GM18499 (cell line): ENCODE measurements around the gene FADS6.

Experiments
- ATAC-seq: cut with Tn5 transposase; IDR thresholded peaks from one replicate; pipeline ENCODE4 v1.9.1; 2021; ENCODE audit warnings: moderate number of reproducible peaks; ENCODE audit not compliant: insufficient read depth, unreplicated experiment

The FADS6 gene

DNA sequence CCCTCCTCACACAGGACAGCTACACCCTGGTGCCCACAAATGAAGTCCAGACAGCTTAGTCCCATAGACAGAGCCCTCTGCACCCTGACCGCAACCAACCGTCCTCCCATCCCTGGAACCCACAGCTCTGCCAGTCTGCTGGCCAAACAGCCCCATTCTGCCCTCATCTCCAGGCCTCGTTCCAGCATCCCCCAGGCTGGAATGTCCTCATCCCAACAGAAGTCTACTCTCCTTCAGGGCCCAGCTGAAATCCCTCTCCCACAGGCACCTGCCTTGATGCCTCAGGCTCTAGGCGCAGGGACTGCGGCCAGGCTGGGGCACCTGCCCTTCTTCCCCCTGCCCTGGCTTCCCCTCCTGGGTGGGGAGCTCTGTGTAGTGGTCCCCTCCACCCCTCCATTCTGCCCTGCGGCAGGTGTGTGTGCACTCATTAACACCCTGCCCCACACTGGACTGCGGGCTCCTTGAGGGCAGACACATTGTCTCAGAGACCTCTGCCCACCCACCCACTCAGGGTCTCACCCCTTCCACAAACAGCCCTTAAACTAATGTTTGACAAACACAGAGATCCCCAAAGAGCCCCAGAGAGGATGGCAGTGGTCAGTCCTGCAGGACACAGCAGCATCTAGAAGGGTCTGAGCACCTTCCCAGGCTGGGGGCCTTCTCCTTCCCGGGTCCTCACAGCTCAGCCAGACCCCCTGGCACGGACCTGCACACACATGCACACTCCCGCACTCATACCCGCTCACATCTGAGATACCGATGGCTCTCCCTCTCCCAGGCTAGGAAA is 34.6 kb downstream of the FADS6 start:
- ATAC-seq = no peak

DNA sequence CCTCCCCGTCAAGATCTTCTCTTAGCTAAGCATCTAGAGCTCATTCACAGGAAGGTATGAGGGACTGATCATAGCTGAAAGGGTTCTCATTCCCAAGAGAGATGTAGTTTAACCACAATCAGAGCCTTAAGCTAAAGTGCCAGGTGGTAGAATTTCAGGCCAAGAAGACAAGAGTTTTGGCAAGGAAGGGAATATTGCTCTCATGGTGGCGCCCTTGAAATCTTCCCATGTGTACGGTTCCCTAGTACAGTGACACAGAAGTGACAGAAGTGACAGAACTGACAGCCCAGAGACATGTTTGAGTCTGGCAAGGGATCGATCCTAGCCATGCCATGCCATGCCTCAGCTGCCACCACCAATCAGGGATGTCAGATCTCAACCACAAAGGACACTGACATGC is 36.2 kb downstream of the FADS6 start:
- ATAC-seq = no peak

DNA sequence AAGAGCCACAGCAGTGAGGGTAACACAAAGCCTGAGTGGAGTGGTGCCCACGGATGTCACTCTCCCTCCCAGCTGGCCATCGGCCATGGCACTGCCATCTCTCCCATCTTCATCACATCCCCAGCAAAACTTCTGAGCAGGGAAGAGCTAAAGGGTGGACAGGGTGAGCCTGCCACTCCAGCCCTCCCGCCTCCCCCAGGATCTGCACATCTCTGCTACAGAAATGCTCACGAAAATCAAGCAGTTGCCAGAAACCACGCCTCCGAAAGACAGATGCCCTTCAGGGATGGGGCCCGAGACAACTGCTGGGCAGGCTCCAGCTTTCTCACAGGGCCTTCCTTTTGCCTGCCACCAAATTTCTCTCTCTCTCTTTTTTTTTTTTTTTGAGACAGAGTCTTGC is 37.3 kb downstream of the FADS6 start:
- no peak for ATAC-seq

DNA sequence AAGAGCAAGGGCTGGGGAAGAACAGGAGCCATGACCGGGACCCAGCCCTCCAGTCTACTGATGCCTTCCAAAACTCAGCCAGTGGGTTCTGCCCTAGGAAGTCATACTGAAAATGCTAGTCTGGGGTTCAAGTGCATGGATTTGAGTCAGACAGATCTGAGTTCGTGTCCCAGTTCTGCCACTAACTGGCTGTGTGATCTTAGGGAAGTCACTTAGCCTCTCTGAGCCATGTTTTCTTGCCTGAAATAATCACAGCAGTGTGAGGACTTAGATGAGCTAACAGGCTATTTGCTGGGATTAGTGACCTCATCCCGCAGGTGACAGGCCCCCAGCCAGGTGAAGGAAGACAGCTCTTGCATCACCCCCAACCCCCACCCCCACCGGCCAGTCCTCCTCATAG is 38.1 kb downstream of the FADS6 start:
- ATAC-seq = no peak

DNA sequence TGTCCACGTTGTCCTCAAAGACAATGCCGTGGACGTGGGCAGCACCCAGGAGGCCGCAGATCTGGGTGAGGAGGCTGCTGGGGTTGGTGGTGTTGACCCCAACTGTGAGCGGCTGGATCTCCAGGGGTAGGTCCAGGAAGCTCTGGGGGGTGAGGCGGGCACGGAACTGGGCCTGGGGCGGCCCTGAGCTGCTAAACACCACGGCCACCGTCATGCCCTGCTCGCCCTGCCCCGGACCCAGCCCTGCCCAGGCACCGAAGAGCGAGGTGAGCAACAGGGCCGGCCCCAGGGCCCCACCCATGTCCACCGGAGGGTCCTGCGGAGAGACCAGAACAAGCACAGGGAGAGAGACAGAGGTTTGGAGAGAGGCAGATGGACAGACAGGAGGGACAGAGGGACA is 38.6 kb downstream of the FADS6 start:
- no peak for ATAC-seq

DNA sequence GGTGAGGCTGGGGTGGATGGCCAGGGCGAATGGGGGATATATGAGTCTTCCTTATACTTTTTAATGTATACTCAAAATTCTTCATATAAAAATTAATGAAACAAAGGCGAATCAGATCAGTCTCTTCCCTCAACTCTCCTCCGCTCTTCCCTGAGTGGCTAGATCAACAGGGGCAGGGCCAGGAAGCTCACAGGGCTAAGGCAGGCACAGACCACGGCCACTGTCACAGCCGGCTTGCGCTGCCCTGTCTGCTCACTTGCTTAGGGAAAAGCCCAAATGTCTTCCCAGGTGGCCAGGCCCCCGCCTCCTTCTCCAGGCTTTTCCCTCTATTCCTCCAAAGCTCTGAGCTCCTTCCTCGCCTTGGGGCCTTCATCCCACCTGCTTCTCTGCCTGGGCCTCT is 39.8 kb downstream of the FADS6 start:
- no peak for ATAC-seq

DNA sequence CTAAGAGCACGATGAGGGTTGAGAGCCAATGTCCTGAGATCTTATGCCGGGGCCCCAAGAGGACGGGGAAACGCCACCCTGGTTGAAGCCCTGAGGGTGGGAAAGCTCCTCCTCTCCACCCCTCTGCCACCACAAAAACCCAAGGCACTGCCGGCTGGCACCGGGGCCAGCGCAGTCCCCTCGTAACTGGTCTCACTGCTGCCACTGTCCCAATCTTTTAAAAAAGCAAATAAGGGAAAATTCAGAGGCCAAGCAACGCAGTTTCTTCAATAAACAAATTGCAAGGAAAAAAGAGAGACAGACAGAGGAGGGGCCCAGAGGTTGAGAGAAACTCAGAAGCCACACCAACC is 40.4 kb downstream of the FADS6 start:
- ATAC-seq = no peak

DNA sequence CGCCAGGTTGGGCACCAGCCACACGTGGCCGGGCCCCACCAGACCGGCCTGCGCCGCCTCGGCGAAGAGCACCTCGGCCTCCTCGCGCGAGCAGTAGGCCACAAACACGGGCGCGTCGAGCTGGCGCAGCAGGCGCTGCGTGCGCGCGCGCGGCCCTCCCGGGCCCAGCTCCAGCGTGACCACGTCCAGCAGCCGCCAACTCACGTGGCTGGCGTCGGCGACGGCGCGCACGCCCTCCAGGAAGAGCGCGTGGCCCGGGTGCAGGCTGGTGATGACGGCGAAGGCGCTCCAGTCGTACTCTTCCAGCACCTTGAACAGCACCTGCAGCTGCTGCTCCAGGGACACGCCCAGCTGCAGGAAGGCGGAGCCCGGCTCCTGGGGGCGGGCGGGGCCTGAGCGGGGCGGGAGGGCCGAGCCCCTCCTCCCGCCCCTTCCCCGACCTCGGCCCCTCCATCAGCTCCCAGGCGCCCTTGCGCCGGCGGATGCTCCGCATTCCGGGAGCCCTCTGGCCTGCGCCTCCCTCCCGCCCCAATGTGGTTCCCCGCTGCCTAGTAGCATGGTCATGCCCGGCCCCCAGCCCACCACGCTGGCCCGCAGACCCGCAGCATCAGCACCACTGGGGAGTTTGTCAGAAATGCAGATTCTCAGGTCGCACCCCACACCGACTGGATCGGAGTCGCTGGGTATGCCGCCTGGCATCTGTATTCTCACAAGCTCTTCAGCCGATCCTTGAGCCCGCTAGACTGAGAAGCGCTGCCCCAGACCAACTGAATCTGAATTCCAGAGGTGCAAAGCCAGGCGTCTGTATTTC is 41.0 kb downstream of the FADS6 start:
- ATAC-seq = no peak

DNA sequence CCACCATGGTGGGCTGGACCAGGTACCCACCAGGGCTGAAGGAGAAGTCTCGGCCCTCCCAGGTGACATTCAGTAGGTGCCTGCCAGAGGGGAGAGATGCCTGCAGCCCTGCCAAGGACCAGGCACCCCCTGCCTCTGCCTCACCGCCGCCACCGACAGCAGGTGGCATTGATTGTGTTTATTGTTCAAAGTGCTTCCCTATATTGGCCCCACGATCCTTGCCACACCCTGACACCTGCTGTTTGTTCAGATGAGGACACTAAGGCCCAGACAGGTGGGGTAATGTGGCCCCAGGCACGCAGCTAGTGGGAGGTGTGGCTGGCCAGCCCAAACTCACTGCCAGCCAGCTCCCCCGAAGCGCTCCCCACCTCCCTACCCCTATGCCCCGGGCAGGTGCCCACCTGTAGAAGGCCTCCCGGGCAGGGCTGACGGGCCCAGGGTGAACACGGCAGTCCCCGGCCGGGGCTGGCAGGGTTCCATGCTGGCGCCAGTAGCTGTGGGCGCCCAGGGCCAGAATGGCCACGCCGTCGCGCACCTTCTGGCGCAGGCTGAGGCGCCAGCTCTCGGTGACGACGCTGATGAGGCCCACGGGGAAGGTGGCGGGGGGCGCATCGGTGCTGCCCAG is 41.7 kb downstream of the FADS6 start:
- ATAC-seq = no peak

DNA sequence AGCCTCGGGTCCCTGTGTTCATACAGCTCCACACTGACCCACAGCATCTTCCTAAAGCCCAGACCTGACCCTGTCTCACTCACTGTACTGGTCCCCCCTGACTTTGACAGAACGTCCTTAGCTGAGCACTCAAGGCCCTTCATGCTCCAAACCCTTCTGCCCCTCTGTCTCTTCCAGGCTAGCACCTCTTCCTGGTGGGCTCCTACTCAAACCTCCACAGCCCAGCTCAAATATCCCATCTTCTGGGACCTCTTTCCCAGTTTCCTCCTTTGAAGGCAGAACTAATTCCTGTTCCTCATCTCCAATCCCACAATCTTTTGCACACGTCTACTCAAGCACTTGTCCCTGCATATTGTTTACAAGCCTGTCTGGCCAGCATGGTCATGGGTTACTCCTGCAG is 42.5 kb downstream of the FADS6 start:
- no peak for ATAC-seq

DNA sequence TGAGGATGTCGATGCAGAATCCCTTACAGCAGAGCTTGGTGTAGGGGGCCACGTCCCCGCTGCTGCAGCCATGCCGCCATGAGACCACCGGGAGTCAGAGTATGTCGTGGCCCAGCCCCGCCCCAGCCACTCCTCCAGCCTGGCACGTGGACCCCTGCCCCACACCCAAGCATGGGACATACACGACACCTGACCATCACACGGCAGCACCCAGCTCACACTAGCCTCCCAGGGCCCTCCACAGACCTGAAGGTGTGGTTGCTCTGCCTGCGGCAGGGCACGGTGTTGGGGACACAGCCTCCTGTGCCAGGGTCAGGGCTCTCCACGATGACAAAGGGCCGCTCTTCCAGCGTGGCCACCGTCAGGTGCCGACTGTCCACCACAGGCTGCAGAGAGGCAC is 43.1 kb downstream of the FADS6 start:
- ATAC-seq = no peak

DNA sequence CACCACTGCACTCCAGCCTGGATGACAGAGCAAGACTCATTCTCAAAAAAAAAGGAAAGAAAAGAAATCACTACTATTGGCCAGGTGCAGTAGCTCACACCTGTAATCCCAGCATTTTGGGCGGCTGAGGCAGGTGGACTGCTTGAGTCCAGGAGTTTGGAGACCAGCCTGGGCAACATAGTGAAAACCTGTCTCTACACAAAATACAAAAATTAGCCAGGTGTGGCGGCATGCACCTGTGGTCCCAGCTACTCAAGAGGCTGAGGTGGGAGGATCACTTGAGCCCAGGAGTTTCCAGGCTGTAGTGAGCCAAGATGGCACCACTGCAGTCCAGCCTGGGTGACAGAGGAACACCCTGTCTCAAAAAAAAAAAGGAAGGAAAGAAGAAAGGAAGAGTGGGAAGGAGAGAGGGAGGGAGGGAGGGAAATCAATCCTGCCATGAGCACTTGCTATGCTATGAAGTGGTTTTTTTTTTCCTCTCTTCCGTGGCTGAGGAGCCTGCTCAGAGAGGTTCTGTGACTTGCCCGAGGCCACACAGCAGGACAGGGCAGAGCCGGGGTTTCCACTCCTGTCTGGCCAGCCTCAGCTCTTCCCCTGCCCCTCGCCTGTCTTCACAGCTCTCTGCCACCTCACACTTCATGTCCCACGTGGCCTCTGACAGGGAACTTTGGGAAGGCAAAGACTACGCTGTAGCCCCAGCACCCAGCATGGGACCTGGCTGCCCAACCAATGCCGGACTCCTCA is 44.6 kb downstream of the FADS6 start:
- no peak for ATAC-seq

DNA sequence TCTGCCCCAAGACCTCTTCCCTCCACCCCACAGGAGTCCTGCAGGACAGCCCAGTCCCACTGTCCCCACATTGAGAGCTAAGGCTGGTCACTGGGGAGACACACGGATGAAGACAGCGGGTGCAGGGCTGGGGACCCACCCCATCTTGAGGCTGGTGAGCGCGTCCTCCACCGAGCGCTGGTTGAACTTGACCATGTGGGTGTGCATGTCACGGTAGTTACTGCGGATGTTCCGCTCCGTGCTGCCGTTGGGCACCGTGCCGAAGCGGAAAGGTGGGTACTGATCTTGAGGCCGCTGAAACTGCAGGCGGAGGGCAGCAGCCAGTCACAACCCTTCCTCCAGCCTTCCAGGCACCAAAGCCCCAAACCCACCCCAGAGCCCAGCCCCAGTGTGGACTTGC is 46.8 kb downstream of the FADS6 start:
- ATAC-seq = no peak

DNA sequence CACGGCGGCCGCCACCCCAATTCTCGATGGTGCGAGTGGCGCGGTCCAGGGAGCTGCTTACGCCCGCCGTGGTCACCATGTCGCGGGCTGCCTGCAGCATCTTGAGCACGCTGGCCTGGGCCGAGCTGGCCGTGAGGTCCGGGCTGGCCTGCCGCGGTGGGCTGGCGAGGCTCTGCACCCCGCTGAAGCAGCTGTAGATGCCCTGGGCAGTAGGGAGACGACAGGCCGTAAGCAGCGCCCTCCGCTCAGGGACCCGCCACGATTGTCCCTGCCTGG is 50.1 kb downstream of the FADS6 start:
- ATAC-seq = no peak

DNA sequence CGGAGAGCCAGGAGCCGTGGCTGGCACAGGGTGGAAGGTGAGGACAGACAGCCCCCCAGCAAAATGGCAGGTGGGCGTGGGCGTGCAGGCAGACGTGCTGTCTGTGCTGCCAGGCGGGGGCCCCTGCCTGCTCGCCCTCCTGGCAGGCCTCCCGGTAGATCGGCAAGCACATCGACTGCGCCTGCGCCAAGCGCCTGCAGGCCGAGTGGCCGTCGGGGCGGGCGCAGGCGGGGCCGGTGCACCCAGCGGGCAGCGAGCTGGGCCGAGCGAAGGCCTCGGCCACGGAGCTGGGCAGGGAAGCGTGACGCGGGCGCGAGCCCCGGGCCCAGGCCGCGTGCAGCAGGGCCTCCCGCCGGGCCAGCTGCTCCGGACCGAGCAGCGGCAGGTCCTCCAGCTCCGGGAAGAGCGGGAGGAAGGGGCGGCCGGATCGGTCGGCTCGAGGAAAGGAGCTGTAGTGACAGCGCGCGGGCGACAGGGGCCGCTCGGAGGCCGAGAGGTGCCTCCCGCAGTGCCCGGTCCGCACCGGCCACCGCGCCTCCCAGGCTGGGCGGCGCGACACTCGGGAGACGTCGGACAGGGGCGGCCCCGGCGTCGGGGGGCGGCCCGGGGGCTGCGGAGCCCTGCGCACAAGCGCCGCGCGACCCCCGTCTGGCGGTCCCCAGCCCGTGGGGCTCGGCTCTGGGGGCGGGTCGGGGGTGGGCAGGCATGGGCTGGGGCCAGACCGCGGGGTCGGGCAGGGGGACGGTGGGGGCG is 50.7 kb downstream of the FADS6 start:
- ATAC-seq = no peak

DNA sequence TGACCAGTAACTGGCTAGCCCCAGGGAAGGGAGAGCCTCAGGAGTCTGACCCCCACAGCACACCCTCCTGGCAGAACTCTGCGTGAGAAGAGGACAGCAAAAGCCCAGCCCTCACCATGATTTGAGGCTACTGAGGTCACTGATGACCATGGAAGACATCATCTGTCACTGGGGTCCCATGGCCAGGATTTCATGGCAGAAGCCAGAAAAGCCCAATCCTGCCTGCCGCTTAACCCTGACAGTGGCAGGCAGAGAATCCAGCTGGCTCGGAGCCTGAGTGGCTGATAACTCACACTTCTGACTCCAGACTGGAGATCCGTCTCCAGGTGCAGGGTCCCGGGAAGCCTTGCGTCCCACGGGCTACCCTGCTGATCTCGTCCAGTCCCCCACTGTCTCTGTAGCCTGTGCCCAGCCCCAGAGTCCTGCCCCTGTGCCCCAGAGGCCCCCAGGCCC is 51.3 kb downstream of the FADS6 start:
- ATAC-seq = no peak

DNA sequence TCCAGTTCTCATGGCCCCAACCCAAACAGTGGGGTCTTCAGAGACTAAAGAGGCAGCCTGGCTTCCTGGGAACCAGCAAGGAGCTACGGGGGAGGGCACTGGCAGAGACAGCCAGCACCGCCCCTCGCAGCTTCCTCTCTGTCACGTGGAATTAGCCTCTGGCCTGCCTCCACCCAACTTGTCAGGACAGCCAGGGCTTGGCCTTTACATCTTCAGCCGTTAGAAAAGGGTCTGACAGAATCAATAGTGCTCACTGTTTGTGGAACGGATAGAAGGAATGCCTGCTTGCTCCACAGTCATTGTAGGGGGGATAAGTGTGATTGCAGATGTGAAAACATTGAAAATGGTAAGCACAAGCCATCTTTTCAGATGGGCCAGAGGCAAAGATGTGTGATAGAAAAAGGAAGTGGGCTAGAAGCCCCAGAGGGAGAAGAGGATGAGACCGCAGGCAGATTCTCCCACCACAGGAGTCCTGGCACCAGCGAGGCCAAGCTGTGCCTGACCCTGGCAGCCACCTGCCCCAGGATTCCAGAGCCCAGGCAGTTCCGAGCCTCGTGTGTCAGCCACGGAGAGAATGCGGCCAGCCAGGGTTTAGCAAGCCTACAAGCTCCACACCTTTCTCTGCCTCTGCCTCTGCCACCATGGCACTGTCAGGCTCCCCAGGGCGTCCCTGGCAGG is 52.3 kb downstream of the FADS6 start:
- no peak for ATAC-seq

DNA sequence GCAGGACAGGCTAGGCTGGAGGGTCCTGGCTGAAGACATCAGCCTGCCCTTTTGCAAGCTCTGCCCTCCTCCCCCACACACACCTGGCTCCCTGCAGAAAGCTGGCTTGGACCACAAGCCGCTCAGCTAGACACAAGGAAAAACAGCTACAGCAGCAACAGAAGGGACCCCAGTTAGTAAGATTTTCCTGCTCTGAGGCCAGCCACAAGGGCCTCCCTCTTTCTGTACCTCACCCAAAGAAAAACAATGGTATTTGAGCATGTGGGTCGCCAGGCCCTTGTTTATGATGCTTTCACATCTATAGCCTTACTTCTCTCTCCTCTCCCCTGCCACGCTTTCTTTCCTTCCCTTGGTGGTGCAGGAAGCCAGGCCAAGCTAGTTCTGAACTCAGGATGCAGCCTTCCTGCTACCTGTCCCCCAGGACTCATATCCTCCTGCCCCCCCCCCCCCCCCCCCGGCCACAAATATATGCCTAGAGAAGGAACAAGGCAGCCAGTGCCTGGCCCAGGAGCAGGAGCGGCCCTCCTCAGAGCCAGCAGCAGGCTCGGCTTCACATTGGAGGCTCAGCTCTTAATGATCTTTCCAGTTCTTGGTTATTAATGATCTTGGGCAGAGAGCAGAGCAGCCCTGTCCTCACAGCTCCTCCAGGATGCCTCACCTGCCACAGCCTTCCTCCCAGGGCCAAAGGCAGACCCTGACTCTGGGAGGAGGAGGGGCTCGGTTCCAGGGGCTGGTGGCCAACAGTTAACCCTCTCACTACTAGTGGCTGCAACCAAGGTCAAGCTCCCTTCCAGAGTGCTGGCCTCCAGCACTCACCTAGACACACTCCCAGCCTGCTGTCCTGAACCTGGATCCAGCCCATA is 53.2 kb downstream of the FADS6 start:
- ATAC-seq = no peak

DNA sequence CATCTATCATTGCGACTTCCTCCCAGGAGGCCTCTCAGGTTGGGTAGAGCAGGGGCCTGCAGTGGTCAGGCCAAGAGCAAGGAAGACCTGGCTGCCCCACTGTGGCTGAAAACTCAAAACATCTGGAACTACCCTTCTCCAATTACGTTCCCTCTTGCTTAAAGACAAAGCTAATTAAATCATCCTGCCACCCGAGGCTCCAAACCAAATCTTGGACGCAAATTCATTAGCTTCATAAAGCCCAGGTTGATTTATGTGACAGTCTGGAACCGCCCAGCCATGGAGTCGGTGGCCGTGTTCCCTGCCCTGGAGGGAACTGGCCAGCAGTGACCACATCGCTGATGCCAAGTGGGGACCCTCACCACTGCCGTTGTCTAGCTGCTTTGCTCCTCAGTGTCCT is 55.2 kb downstream of the FADS6 start:
- no peak for ATAC-seq
